Measurements from ENCODE around the gene KIAA1671. TPM values are rescaled to one million over a fixed set of nuclear protein-coding genes. Genes with fewer than 3 reads are reported as not detected.
"Not testable (repeated sequence)": the region's sequence is repeated elsewhere in the genome, so short reads cannot be mapped to it uniquely, and the experiment has no call there.

The KIAA1671 gene
- total RNA-seq, 1 donor from 2014 or later = 20.6 TPM

DNA sequence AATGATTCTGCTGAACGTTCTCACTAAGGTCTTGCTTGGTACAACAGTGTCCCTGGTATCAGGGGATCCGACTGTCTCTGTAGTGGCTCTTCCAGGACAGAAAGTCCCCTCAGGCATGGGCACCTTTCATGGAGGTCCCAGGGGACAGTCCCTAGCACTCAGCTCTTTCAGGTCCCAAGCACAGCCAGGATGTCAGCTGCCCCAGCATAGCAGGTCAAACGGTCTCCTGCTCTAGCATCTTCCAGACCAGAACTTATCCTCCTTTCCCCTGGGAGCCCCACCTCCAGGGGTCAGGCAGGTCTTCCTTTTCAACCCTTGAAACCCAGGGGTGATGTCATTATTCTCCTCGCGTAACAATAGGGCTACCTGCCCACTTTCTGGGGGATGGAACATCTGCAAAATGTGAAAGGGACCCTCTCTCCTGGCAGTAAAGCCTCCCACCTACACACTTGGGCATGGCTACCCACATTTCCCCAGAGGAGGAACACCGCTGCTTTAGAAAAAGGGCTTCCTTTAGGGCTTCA is 222.4 kb downstream of the KIAA1671 start:
- DNase-seq = no peak

DNA sequence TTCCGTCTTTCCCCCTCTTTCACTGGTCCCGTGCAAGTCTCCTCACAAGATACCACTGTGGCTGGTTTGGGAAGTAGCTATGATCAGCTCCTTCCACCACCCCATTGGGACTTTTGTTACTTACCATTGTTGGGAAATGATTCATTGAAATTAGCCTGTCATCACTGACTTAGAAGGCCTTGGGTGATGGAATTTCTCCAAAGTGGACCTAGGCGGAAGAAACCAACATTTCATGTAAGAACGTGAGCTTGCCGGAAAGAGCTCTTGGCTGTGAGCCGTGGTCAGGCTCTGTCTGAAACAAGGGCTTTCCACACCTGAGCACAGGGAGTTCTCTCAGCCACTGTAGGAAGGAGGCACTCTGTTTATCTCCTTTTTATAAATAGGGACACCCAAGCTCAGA is 223.7 kb downstream of the KIAA1671 start:
- DNase-seq = no peak

DNA sequence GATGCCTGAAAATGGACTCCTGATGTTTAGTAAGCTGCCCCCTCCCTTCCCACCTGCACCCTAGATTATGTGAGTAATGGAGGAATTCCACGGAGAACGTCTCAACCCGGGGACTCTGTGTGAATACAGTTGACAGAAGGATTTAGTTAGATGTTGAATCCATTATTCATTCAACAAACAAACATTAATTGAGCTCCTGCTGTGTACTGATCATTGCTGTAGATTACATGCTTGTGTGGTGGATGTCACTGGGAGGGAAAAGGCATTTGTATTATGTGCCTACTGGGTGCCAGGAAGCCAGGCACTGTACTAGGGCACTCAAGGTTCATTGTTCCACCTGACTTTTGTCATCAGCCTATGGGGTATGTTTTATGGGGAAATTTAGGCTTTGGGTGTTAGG is 224.3 kb downstream of the KIAA1671 start:
- DNase-seq = no peak

DNA sequence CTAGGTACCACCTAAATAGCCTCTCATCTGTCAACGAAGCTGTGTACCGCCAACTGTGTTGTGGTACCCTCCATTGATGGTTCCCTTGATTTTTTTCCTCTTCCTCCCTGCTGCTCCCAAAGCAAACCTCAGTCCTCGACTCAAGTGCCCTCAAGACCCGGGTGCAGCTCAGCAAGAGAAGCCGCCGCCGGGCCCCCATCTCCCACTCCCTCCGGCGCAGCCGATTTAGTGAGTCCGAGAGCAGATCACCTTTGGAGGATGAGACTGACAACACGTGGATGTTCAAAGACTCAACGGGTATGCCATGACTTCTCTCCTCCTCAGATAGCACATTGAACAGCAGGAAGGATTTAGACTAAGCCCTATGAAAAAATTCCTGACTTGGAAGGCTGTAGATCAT is 224.7 kb downstream of the KIAA1671 start:
- DNase-seq = no peak

- DNase-seq = no peak
Measured at GRCh38 chr22:25177895-25178294, 225.4 kb downstream of the KIAA1671 start.

- not testable (repeated sequence) for DNase-seq
Measured at GRCh38 chr22:25178348-25178747, 225.8 kb downstream of the KIAA1671 start.

DNA sequence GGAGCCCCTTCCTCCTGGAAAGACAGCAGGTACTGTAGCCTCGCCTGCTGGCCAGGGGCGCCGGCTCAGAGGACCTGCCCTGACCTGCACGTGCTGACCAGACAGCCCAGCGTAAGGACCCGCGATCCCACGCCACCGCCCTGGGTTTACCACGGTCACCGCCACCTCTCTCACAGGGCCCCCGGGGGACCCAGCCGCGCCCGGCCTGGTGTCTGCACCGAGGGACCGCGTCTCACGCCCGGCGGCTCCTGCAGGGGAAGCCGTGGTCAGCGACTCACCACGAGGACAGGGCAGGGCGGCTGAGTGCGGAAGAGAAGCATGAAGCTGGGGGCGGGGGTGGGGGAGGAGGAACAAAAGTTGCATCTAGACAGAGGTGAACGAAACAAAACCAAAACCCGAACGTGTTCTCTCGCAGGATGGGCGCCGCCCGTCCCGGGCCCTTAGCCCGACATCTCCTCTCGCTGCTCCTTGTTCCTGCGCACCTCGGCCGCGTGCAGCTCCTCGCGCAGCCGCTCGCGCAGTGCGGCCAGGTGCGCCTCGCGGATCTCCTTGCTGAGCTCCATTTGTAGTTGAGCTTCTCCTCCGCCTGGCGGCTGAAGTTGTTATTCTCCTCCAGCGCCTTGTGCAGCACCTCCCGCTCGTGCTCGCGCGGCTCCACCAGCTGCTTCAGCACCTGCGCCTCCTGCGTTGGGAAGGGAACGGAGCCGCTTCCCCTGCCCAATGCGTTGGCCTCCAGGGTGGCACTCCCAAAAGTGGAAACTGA is 226.5 kb downstream of the KIAA1671 start:
- not testable (repeated sequence) for DNase-seq

DNA sequence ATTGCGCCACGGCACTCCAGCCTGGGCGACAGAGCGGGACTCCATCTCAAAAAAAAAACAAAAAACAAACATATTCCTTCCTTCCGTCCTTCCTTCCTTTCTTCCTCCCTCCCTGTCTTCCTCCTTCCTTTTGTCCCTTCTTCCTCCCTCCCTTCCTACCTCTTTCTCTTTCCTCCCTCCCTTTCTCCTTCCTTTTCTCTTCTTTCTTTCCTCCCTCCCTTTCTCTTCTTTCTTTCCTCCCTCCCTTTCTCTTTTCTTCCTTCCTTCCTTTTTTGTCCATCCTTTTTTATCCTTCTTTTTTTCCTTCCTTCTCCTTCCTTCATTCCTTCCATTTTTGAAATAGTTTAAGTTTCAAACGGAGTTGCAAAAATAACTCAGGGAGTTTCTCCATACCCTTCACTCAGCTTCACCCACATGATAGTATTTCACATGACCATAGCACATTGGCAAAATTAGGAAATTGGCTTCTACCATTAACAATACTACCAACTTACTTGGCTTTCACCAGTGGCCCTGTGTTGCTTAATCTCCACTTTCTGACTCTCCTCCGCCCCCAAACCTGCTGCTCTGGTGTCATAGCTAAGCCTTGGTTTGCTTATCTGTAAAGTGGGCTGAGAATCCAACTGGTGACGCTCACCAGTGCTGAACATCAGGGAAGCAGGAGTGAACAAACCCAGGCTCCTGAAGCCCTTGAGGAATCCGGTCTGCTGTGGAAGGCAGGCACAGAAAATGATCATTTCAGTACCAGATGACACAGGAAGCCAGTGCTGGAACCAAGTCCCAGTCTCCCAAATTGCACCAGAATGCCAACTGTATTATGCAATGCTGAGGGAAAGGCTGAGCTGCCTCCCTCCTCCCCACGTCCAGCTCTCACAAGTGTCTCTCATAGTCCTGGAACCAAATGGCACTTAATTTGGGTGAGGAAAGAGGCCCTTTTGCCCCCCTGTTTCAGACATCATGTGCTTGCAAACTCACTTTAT is 229.9 kb downstream of the KIAA1671 start:
- DNase-seq = no peak

DNA sequence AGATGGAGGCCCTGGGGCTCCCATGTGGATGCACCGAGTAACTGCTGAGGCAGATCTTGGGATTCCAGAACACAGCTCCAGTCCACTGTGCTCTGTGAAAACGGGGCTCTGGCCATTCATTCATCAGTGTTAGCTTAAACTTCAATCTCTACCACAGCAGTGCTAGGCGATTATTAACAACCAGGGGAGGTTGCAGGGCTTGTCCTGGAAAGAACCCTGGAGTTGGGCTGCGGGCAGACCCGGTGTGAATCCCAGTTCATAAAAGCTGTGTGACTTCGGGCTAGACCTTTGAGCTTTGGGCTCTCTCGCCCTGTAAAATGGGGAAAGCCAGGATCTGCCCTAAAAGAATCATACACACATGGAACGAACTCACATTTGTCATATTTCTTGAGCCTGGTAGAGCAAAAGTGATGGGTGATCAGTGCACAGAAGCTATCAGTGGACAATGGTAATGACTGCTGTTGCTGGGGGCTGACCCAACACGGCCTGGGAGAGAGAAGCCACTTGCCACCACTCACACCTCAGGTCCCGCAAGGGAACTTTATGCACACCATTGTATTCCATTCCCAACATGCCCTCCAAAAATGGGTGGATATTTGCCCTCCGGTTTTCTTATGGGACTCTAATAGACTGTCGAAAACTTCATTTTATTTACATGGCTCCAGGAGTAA is 231.6 kb downstream of the KIAA1671 start:
- DNase-seq = no peak

DNA sequence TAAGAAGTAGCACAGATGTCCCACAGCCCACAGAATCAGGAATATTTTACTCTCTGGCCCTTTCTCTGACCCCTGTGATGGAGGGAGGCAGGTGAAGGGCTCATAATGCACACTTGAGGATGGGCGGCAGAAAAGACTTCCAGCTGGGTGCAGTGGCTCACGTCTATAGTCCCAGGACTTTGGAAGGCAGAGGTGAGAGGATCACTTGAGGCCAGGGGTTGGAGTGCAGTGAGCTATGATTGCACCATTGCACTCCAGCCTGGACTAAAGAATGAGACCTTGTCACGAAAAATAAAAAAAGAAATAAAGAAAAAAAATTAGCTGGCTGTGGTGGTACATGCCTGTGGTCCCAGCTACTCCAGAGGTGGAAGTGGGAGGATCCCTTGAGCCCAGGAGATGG is 233.6 kb downstream of the KIAA1671 start:
- DNase-seq = no peak

DNA sequence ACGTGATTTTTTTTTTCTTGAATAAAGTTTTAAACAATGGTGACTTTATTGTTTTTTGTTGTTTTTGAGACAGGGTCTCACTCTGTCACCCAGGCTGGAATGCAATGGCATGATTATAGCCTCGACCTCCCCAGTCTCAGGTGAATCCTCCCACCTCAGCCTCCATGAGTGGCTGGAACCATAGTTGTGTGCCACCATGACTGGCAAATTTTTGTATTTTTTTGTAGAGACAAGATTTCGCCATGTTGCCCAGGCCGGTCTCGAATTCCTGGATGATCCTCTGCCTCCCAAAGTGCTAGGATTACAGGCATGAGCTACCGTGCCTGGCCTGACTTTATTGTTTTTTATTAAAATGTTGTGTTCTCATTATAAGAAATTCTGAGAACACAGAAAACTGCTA is 235.0 kb downstream of the KIAA1671 start:
- no peak for DNase-seq

- DNase-seq = no peak
Measured at GRCh38 chr22:25192406-25192805, 239.9 kb downstream of the KIAA1671 start.

GRCh38 chr22:25193130-25193529 is 240.6 kb downstream of the KIAA1671 start:
- no peak for DNase-seq

GRCh38 chr22:25193548-25193947 is 241.0 kb downstream of the KIAA1671 start:
- DNase-seq = no peak

GRCh38 chr22:25196326-25196725 is 243.8 kb downstream of the KIAA1671 start:
- no peak for DNase-seq

DNA sequence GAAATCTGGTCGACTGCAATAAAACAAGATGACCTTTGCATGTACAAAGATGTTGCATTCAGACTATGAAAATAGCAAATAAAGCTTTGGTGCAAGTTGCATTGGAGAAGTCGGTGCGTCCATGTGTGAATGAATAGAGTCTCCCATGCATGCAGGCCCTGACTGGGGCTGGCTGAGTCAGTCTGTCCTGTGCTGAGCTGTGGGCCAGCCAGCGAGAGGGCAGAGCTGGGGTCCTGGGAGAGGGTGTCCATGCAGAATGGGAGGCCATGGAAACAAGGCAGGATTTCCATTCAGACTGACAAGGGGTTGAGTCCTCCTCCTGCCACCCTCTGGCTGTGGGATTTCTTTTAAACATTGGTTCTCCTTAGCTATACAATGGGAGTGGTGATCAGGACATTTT is 244.8 kb downstream of the KIAA1671 start:
- no peak for DNase-seq

DNA sequence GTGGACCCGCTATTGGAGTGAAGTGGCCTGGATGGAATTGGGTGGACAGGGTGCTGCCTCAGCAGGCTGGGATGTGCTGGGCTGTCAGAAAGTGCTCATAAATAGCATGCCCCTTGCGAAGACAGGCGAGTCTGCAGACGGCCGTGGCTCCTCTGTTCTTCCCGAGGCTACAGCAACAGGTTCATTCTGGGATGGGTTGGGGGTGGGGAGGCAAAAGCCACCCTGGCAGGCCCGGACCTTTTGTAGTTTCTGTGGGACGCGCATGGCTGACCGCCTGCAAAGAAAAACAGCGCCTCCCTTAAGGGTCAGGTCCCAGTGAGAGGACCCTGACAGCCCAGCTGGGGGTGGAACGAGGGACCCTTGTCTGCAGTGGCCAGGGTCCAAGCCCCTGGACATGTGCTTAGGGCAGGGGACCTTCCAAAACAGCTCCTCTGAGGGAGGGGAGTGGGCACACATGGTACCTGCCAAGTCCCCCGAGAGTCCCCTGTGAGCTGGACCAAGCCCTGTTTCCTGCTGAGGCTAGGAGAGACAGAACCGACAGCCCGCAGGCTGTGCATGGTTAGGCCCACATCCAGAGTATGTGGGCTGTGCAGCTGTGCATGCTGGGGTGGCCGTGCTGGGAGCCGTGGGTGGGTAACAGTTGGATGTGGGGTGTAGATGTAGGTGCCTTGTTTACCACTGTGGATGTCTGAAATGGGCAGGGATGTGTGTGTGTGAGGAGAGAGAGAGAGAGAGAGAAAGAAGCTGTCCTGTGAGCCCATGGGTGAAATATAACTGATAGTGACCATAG is 247.4 kb downstream of the KIAA1671 start, which contains the start of gene CRYBB3:
Gene CRYBB3 (plus strand): TSS at position 128 of the 790 bp plus-strand sequence. CDS start 1,539 bp downstream, outside the sequence.
- no peak for DNase-seq

- no peak for DNase-seq
Measured at GRCh38 chr22:25200967-25201366, 248.5 kb downstream of the KIAA1671 start.

- DNase-seq = no peak
Measured at GRCh38 chr22:25201557-25202273, 249.2 kb downstream of the KIAA1671 start.

DNA sequence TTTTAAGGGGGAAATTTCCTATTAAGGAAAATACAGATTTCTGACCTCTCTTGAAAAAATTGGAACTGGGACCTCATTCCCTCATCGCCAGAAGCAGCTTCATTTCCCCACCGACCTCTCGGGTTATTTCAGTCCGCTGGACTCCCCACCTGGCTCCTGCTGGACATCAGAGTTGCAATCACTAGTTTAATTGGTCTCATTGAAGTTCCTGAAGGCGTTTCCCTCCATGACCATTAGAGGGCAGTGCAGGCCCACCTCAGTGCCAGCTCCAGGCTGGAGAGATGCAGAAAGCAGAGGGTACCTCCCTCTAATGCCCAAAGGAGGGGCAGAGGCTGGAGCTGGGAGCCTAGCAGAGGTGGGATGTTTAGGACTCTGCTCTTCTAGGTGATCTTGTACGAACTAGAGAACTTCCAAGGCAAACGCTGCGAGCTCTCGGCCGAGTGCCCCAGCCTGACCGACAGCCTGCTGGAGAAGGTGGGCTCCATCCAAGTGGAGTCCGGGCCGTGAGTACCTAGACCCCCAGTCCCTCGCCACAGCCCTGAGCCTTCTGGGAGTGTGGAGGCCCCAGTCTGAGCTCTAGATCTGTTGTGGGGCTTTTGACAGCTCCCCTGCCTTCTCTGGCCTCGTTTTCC is 249.9 kb downstream of the KIAA1671 start:
- no peak for DNase-seq
